ENCODE results near the gene MYPN.
A peak's percentile ranks its signal among the peaks of the same experiment; 100 is the strongest.
"Not testable (repeated sequence)": the region's sequence is repeated elsewhere in the genome, so short reads cannot be mapped to it uniquely, and the experiment has no call there.

The MYPN gene

GRCh38 chr10:68171539-68172080 lies 62.3 kb downstream of the MYPN start:
- DNase-seq: no peak

- DNase-seq: no peak
Measured at GRCh38 chr10:68172324-68172723, 63.0 kb downstream of the MYPN start.

GRCh38 chr10:68175949-68176348 lies 66.7 kb downstream of the MYPN start:
- no peak for DNase-seq

GRCh38 chr10:68176797-68177196 lies 67.5 kb downstream of the MYPN start:
- DNase-seq: no peak

GRCh38 chr10:68178592-68178991 lies 69.3 kb downstream of the MYPN start:
- DNase-seq: no peak

- no peak for DNase-seq
Measured at GRCh38 chr10:68179016-68179415, 69.7 kb downstream of the MYPN start.

GRCh38 chr10:68180490-68180889 lies 71.2 kb downstream of the MYPN start:
- no peak for DNase-seq

GRCh38 chr10:68184546-68184945 lies 75.3 kb downstream of the MYPN start:
- DNase-seq: no peak

- no peak for DNase-seq
Measured at GRCh38 chr10:68185085-68185484, 75.8 kb downstream of the MYPN start.

GRCh38 chr10:68188835-68189234 lies 79.5 kb downstream of the MYPN start:
- no peak for DNase-seq

- DNase-seq: no peak
Measured at GRCh38 chr10:68192113-68192512, 82.8 kb downstream of the MYPN start.

GRCh38 chr10:68194290-68194689 lies 85.0 kb downstream of the MYPN start:
- no peak for DNase-seq

GRCh38 chr10:68195776-68196175 lies 86.5 kb downstream of the MYPN start:
- not testable (repeated sequence) for DNase-seq

- DNase-seq: no peak
Measured at GRCh38 chr10:68196701-68197100, 87.4 kb downstream of the MYPN start.

- DNase-seq: no peak
Measured at GRCh38 chr10:68202960-68203353, 93.7 kb downstream of the MYPN start.

- DNase-seq: peak in 43 of 56 donors; percentile 1 to 77 (median 23)
Measured at GRCh38 chr10:68208424-68209042, 99.2 kb downstream of the MYPN start.

GRCh38 chr10:68211669-68212068 lies 102.4 kb downstream of the MYPN start:
- no peak for DNase-seq

GRCh38 chr10:68212721-68213352 lies 103.5 kb downstream of the MYPN start:
- peak in 1 of 56 donors; percentile 27 for DNase-seq

- no peak for DNase-seq
Measured at GRCh38 chr10:68218786-68219185, 109.5 kb downstream of the MYPN start.

- no peak for DNase-seq
Measured at GRCh38 chr10:68221196-68221595, 111.9 kb downstream of the MYPN start.

- no peak for DNase-seq
Measured at GRCh38 chr10:68222391-68222790, 113.1 kb downstream of the MYPN start.

- no peak for DNase-seq
Measured at GRCh38 chr10:68223535-68224165, 114.4 kb downstream of the MYPN start.

GRCh38 chr10:68224810-68225209 lies 115.5 kb downstream of the MYPN start:
- DNase-seq: no peak

Data from amygdala (tissue), 56 donors.